Endothelial cell of umbilical vein (primary cell): ENCODE data around the gene CDH2. TPM values are rescaled to one million over a fixed set of nuclear protein-coding genes. Genes with fewer than 3 reads are reported as not detected.

Source experiments
- BruUV-seq: library from RNA; stranded (reverse); fragments of 400-500 nt; replicated peaks from 2 replicates; lab custom pipeline; 2021; lab: Mats Ljungman, UMichigan
- CTCF ChIA-PET: fragments of 300-600, 350-600 bp; sonication (Branson Sonifier 250); formaldehyde crosslinking; loops from one replicate; lab custom pipeline; 2021; ENCODE audit warnings: antibody characterized with exemption, inconsistent platforms; lab: Charles Lee
- POLR2A ChIA-PET: fragments of 300-600, 350-600 bp; sonication (Branson Sonifier 250); formaldehyde crosslinking; loops from one replicate; lab custom pipeline; 2021; ENCODE audit warnings: antibody characterized with exemption, inconsistent platforms; lab: Charles Lee
- DNase-seq: peaks from one replicate; pipeline ENCODE4 v3.0.0-alpha.2; 2011; ENCODE audit warnings: low read depth, low spot score
- FAIRE-seq: peaks from 2 replicates; lab custom pipeline; 2011; peaks lifted over from hg19 to GRCh38; lab: Jason Lieb, UNC
- H2AFZ ChIP-seq: 2 replicates; pipeline ENCODE4 v1.6.0; 2012; ENCODE audit warnings: low read depth, low read length, control low read depth, inconsistent platforms
- H3K27ac ChIP-seq: 2 replicates; pipeline ENCODE4 v1.5.1; 2011; ENCODE audit warnings: low read depth, mild to moderate bottlenecking, control low read depth, low read length, moderate library complexity; ENCODE audit not compliant: insufficient read depth
- H3K27me3 ChIP-seq, 2 experiments: 2 replicates each; pipeline versions ENCODE4 v1.6.0 to v1.6.1; 2011; ENCODE audit warnings: low read length in 2 of 2, mixed read lengths in 1 of 2; ENCODE audit not compliant: control insufficient read depth in 2 of 2, insufficient read depth in 2 of 2
- H3K36me3 ChIP-seq, 2 experiments: 2 replicates in 1 of 2; 3 replicates in 1 of 2; pipeline ENCODE4 v1.5.1; 2011; ENCODE audit warnings: low read length in 2 of 2, mild to moderate bottlenecking in 1 of 2, moderate library complexity in 1 of 2; ENCODE audit not compliant: control insufficient read depth in 2 of 2, insufficient read depth in 2 of 2; ENCODE audit errors: extremely low read depth in 1 of 2
- H3K4me1 ChIP-seq: 3 replicates; pipeline ENCODE4 v1.5.1; 2011; ENCODE audit warnings: mild to moderate bottlenecking, low read length; ENCODE audit not compliant: control insufficient read depth, insufficient read depth; ENCODE audit errors: extremely low read depth
- H3K4me2 ChIP-seq: 2 replicates; pipeline ENCODE4 v1.6.1; 2011; ENCODE audit warnings: low read length, control low read depth, mixed read lengths; ENCODE audit not compliant: insufficient read depth
- H3K4me3 ChIP-seq, 3 experiments: fragments of 200-600 bp in 1 of 3; sonication (generic), shearing (Covaris generic) in 1 of 3; replicated peaks in 1 of 3; 2 replicates each; pipeline ENCODE4 v1.5.1; 2011 to 2016; ENCODE audit warnings: control low read depth in 3 of 3, low read length in 3 of 3, mild to moderate bottlenecking in 2 of 3, inconsistent platforms in 1 of 3, low read depth in 1 of 3, moderate library complexity in 1 of 3; ENCODE audit not compliant: insufficient read depth in 1 of 3
- H3K79me2 ChIP-seq: 2 replicates; pipeline ENCODE4 v1.6.0; 2012; ENCODE audit warnings: low read length, inconsistent platforms; ENCODE audit not compliant: control insufficient read depth, insufficient read depth
- H3K9ac ChIP-seq: replicated peaks from 2 replicates; pipeline ENCODE3; 2011; ENCODE audit warnings: low read length, control low read depth; ENCODE audit not compliant: insufficient read depth; ENCODE audit errors: extremely low read depth
- H3K9me1 ChIP-seq: replicated peaks from 3 replicates; pipeline ENCODE4 v1.6.0; 2011; ENCODE audit warnings: mild to moderate bottlenecking, low read length; ENCODE audit not compliant: control insufficient read depth, insufficient read depth; ENCODE audit errors: extremely low read depth
- H3K9me3 ChIP-seq: replicated peaks from 2 replicates; pipeline ENCODE4 v1.5.1; 2012; ENCODE audit warnings: low read length, inconsistent platforms; ENCODE audit not compliant: control insufficient read depth, insufficient read depth
- H4K20me1 ChIP-seq: replicated peaks from 2 replicates; pipeline ENCODE3; 2011; ENCODE audit warnings: mild to moderate bottlenecking, low read length; ENCODE audit not compliant: control insufficient read depth, insufficient read depth; ENCODE audit errors: extremely low read depth
- EZH2 ChIP-seq: IDR thresholded peaks from 2 replicates; pipeline ENCODE4 v1.6.1; 2012; ENCODE audit warnings: borderline replicate concordance, low read depth, mild to moderate bottlenecking, moderate library complexity, low read length, inconsistent platforms; ENCODE audit not compliant: severe bottlenecking
- MYC ChIP-seq: IDR thresholded peaks from one replicate; pipeline ENCODE4 v1.6.1; 2011; ENCODE audit warnings: mild to moderate bottlenecking, low read depth, low read length
- dilution Hi-C: fragments of 300-500 bp; cut with MboI; formaldehyde crosslinking; loops from one replicate; pipeline ENCODE4 v1.15.0; 2019; ENCODE audit warnings: low sequenced_read_pairs; ENCODE audit not compliant: extremely low pct_ligation_motif_present
- intact Hi-C: fragments of 100-400 bp; cut with micrococcal nuclease; formaldehyde crosslinking; loops from one replicate; pipeline ENCODE4 v1.10.0; 2022
- polyA plus RNA-seq, 4 experiments: library from polyadenylated mRNA; depleted of rRNA in 3 of 4; stranded (reverse) in 3 of 4; unstranded in 1 of 4; fragments of >200 nt; gene quantifications; 2 replicates each; pipeline versions ENCODE4 v1.2.1 to v1.2.3, GENCODE V29; 2011 to 2012; ENCODE audit warnings: missing spikeins in 1 of 4
- total RNA-seq: library from RNA; stranded (reverse); gene quantifications from 2 replicates; pipeline ENCODE4 v1.2.3, GENCODE V29; 2021

The CDH2 gene
- total and polyA plus RNA-seq, 2 donors (not counting 3 experiments of a cell fraction or from before 2014, with no cell fraction given) = 37.6 to 59.5 TPM

DNA sequence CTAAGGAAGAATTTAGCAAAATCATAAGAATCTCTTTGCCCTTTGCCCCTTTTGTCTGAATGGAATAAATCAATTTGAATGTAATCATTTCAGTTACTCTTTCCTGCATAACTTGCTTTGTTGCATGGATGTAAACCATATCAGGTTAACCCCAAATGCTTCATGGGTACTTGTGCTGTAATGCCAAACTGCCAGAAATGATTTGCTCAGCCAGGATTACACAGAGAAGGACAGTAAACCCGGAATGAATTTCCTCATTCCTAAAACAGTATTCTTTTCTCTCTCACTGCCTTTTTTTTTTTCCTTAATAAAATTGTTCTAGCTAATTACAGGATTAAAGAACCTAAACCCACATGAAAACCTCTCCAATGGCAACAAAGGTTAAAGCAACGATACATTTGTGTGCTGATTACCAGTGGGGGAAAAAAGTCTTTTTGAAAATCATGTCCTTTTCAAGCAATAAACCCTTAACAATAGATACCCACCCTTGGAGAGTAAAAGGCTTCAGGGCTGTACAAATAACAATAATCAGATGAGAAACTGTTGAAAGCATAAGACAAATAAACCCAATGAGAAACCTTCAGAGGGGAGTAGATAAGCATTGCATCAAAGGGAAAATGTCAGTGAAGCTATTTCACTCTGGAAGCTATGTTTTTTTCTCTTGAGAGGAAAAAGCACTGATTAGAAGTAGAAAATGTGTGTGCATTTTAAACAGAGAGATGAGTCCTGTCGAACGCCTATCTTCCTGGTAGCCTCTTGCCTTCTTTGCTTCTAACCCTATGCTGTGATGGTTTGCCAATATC lies 275.3 kb downstream of the CDH2 start:
- TF ChIP-seq EZH2 = no peak
- TF ChIP-seq MYC = no peak
- FAIRE-seq = no peak
- intact Hi-C loops = no loop called here
- Histone ChIP-seq H4K20me1 (no peaks in the 10 kb centered on the region), H2AFZ (no peak overlapping the region), H3K9me3 (no peaks in the 10 kb centered on the region), H3K9me1 (no peaks in the 10 kb centered on the region), H3K79me2 (no peaks in the 10 kb centered on the region), H3K27me3 (no peaks in the 10 kb centered on the region), H3K36me3 (no peaks in the 10 kb centered on the region), H3K27ac (no peak overlapping the region), H3K9ac (no peak overlapping the region), H3K4me3 (no peak overlapping the region), H3K4me2 (no peak overlapping the region), H3K4me1 (no peaks in the 10 kb centered on the region)
- dilution Hi-C loops = no loop called here
- no TSS peak for BruUV-seq
- DNase-seq = no peak
- ChIA-PET POLR2A (no interaction called here), CTCF (no interaction called here)
